Measurements from ENCODE around the gene ASNS.

DNA sequence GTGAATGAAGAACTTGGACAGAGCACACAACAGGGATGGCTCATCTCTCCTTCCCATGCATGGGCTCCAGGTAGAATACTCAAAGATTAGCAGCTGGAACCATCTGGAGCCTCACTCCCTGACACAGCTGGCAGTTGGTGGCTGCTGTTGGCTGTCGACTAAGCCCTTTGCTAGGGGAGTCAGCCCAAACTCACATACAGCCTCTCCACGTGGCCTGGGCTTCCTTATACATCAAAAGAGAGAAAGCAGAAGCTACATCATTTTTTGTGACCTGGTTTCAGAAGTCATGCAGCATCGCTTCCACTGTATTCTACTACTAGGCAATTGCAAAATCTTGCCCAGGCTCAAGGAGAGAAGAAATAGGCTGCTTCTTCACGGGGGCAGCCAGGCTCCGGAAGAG, 24.4 kb downstream of the ASNS start:
- TF ChIP-seq, protein P1, sequence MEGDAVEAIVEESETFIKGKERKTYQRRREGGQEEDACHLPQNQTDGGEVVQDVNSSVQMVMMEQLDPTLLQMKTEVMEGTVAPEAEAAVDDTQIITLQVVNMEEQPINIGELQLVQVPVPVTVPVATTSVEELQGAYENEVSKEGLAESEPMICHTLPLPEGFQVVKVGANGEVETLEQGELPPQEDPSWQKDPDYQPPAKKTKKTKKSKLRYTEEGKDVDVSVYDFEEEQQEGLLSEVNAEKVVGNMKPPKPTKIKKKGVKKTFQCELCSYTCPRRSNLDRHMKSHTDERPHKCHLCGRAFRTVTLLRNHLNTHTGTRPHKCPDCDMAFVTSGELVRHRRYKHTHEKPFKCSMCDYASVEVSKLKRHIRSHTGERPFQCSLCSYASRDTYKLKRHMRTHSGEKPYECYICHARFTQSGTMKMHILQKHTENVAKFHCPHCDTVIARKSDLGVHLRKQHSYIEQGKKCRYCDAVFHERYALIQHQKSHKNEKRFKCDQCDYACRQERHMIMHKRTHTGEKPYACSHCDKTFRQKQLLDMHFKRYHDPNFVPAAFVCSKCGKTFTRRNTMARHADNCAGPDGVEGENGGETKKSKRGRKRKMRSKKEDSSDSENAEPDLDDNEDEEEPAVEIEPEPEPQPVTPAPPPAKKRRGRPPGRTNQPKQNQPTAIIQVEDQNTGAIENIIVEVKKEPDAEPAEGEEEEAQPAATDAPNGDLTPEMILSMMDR (conservative IDR thresholded peaks at IDR 0.05; ENCODE audit: low read length) = no peak
- no peak for TF ChIP-seq EZH2phosphoT487 (IDR thresholded peaks at IDR 0.05; ENCODE audit: borderline replicate concordance, low read depth, low read length)

Measured in OCI-LY7 (cell line).